ENCODE measurements around the gene SH3GLB2. TPM values are rescaled to one million over a fixed set of nuclear protein-coding genes. Genes with fewer than 3 reads are reported as not detected.

The SH3GLB2 gene
- total RNA-seq, 1 experiment from 2014 or later, result 44.1 TPM

- H3K4me2 ChIP-seq (ENCODE audit: low read length), result no peak overlapping the region
- no peak for DNase-seq
- H2AFZ ChIP-seq (ENCODE audit: low read length), result no peak overlapping the region
- no peaks in the 10 kb centered on the region for H3K79me2 ChIP-seq (ENCODE audit: low read length)
- no TSS peak for BruUV-seq (replicated peaks)
- H3K4me1 ChIP-seq (ENCODE audit: insufficient read depth, low read length), result no peaks in the 10 kb centered on the region
- no peaks in the 10 kb centered on the region for H3F3A ChIP-seq (ENCODE audit: low read length, unreplicated experiment)
- no peak overlapping the region for H3K4me3 ChIP-seq (ENCODE audit: low read length)
- no peaks in the 10 kb centered on the region for H3K9me2 ChIP-seq (replicated peaks; ENCODE audit: low read length)
- H3K27ac ChIP-seq (ENCODE audit: low read length), result no peak overlapping the region
- no peaks in the 10 kb centered on the region for H4K20me1 ChIP-seq (ENCODE audit: low read length)
- H3K9me3 ChIP-seq (ENCODE audit: low read length), result no peaks in the 10 kb centered on the region
- peaks cover 19% of the 10 kb centered on the region; the same call in 1 of the 2 replicates for H3K36me3 ChIP-seq (ENCODE audit: low read depth, low read length)
- no peak for ATAC-seq
- H3K27me3 ChIP-seq (ENCODE audit: low read length), result no peaks in the 10 kb centered on the region
- TF ChIP-seq EZH2phosphoT487 (IDR thresholded peaks at IDR 0.05; ENCODE audit: borderline replicate concordance, low read length), result no peak
- TF ChIP-seq CTCF (conservative IDR thresholded peaks at IDR 0.05; ENCODE audit: low read depth, low read length), result no peak
- TF ChIP-seq EZH2 (IDR thresholded peaks at IDR 0.05; ENCODE audit: low read length, unreplicated experiment), result no peak
- ChIA-PET CTCF (interaction anchor here (0.6 kb wide), 1 partner anchor 27 kb away, joined by 3 read pairs; no protein-coding TSS in a partner anchor), POLR2A (ENCODE audit: unreplicated experiment) (no interaction called here)
- intact Hi-C loops (cut with micrococcal nuclease), result no loop called here
- no peak overlapping the region for H3K9ac ChIP-seq (ENCODE audit: low read length)
These were observed 26.4 kb downstream of the SH3GLB2 start for GRCh38 chr9:129001504-129002325.

GRCh38 chr9:128999581-129000206, 28.4 kb downstream of the SH3GLB2 start:
- ATAC-seq (no peak), DNase-seq (no peak)
- H3K4me1 ChIP-seq (ENCODE audit: insufficient read depth, low read length), result no peaks in the 10 kb centered on the region
- no peak overlapping the region for H3K4me3 ChIP-seq (ENCODE audit: low read length)
- ChIA-PET POLR2A (ENCODE audit: unreplicated experiment) (no interaction called here), CTCF (no interaction called here)
- H2AFZ ChIP-seq (ENCODE audit: low read length), result no peak overlapping the region
- no peak overlapping the region for H3K9ac ChIP-seq (ENCODE audit: low read length)
- no peaks in the 10 kb centered on the region for H4K20me1 ChIP-seq (ENCODE audit: low read length)
- H3K79me2 ChIP-seq (ENCODE audit: low read length), result no peaks in the 10 kb centered on the region
- no TSS peak for BruUV-seq (replicated peaks)
- no peaks in the 10 kb centered on the region for H3K9me3 ChIP-seq (ENCODE audit: low read length)
- intact Hi-C loops (cut with micrococcal nuclease), result no loop called here
- H3K9me2 ChIP-seq (replicated peaks; ENCODE audit: low read length), result no peaks in the 10 kb centered on the region
- H3K36me3 ChIP-seq (ENCODE audit: low read depth, low read length), result peaks cover 8% of the 10 kb centered on the region; the same call in 1 of the 2 replicates
- TF ChIP-seq CTCF (conservative IDR thresholded peaks at IDR 0.05; ENCODE audit: low read depth, low read length) (no peak), EZH2 (IDR thresholded peaks at IDR 0.05; ENCODE audit: low read length, unreplicated experiment) (no peak), EZH2phosphoT487 (IDR thresholded peaks at IDR 0.05; ENCODE audit: borderline replicate concordance, low read length) (no peak)
- no peak overlapping the region for H3K27ac ChIP-seq (ENCODE audit: low read length)
- no peaks in the 10 kb centered on the region for H3F3A ChIP-seq (ENCODE audit: low read length, unreplicated experiment)
- no peaks in the 10 kb centered on the region for H3K27me3 ChIP-seq (ENCODE audit: low read length)
- no peak overlapping the region for H3K4me2 ChIP-seq (ENCODE audit: low read length)

- Histone ChIP-seq H3K79me2 (ENCODE audit: low read length) (no peaks in the 10 kb centered on the region), H3K27ac (ENCODE audit: low read length) (no peak overlapping the region), H3K36me3 (ENCODE audit: low read depth, low read length) (peaks cover 18% of the 10 kb centered on the region), H3K27me3 (ENCODE audit: low read length) (no peaks in the 10 kb centered on the region), H4K20me1 (ENCODE audit: low read length) (no peaks in the 10 kb centered on the region), H3K4me1 (ENCODE audit: insufficient read depth, low read length) (no peaks in the 10 kb centered on the region), H3K9me2 (replicated peaks; ENCODE audit: low read length) (no peaks in the 10 kb centered on the region), H3K4me3 (ENCODE audit: low read length) (no peak overlapping the region), H3K9me3 (ENCODE audit: low read length) (no peaks in the 10 kb centered on the region), H3F3A (ENCODE audit: low read length, unreplicated experiment) (no peaks in the 10 kb centered on the region), H3K9ac (ENCODE audit: low read length) (no peak overlapping the region), H3K4me2 (ENCODE audit: low read length) (no peak overlapping the region), H2AFZ (ENCODE audit: low read length) (no peak overlapping the region)
- no peak for DNase-seq
- intact Hi-C loops (cut with micrococcal nuclease), result no loop called here
- ChIA-PET CTCF (no interaction called here), POLR2A (ENCODE audit: unreplicated experiment) (no interaction called here)
- TF ChIP-seq EZH2 (IDR thresholded peaks at IDR 0.05; ENCODE audit: low read length, unreplicated experiment) (no peak), CTCF (conservative IDR thresholded peaks at IDR 0.05; ENCODE audit: low read depth, low read length) (no peak), EZH2phosphoT487 (IDR thresholded peaks at IDR 0.05; ENCODE audit: borderline replicate concordance, low read length) (no peak)
- BruUV-seq (replicated peaks), result no TSS peak
- no peak for ATAC-seq
These were observed 29.7 kb downstream of the SH3GLB2 start for GRCh38 chr9:128998462-128998861.
